Endothelial cell of umbilical vein (primary cell): ENCODE measurements around the gene PLXDC2. TPM values are rescaled to one million over a fixed set of nuclear protein-coding genes. Genes with fewer than 3 reads are reported as not detected.

Experiments
- BruUV-seq: library from RNA; stranded (reverse); fragments of 400-500 nt; replicated peaks from 2 replicates; lab custom pipeline; 2021; lab: Mats Ljungman, UMichigan
- CTCF ChIA-PET: fragments of 300-600, 350-600 bp; sonication (Branson Sonifier 250); formaldehyde crosslinking; loops from one replicate; lab custom pipeline; 2021; ENCODE audit warnings: antibody characterized with exemption, inconsistent platforms; lab: Charles Lee
- POLR2A ChIA-PET: fragments of 300-600, 350-600 bp; sonication (Branson Sonifier 250); formaldehyde crosslinking; loops from one replicate; lab custom pipeline; 2021; ENCODE audit warnings: antibody characterized with exemption, inconsistent platforms; lab: Charles Lee
- DNase-seq: peaks from one replicate; pipeline ENCODE4 v3.0.0-alpha.2; 2011; ENCODE audit warnings: low read depth, low spot score
- FAIRE-seq: peaks from 2 replicates; lab custom pipeline; 2011; peaks lifted over from hg19 to GRCh38; lab: Jason Lieb, UNC
- H2AFZ ChIP-seq: 2 replicates; pipeline ENCODE4 v1.6.0; 2012; ENCODE audit warnings: low read depth, low read length, control low read depth, inconsistent platforms
- H3K27ac ChIP-seq: 2 replicates; pipeline ENCODE4 v1.5.1; 2011; ENCODE audit warnings: low read depth, mild to moderate bottlenecking, control low read depth, low read length, moderate library complexity; ENCODE audit not compliant: insufficient read depth
- H3K27me3 ChIP-seq, 2 experiments: 2 replicates each; pipeline versions ENCODE4 v1.6.0 to v1.6.1; 2011; ENCODE audit warnings: low read length in 2 of 2, mixed read lengths in 1 of 2; ENCODE audit not compliant: control insufficient read depth in 2 of 2, insufficient read depth in 2 of 2
- H3K36me3 ChIP-seq, 2 experiments: 2 replicates in 1 of 2; 3 replicates in 1 of 2; pipeline ENCODE4 v1.5.1; 2011; ENCODE audit warnings: low read length in 2 of 2, mild to moderate bottlenecking in 1 of 2, moderate library complexity in 1 of 2; ENCODE audit not compliant: control insufficient read depth in 2 of 2, insufficient read depth in 2 of 2; ENCODE audit errors: extremely low read depth in 1 of 2
- H3K4me1 ChIP-seq: 3 replicates; pipeline ENCODE4 v1.5.1; 2011; ENCODE audit warnings: mild to moderate bottlenecking, low read length; ENCODE audit not compliant: control insufficient read depth, insufficient read depth; ENCODE audit errors: extremely low read depth
- H3K4me2 ChIP-seq: 2 replicates; pipeline ENCODE4 v1.6.1; 2011; ENCODE audit warnings: low read length, control low read depth, mixed read lengths; ENCODE audit not compliant: insufficient read depth
- H3K4me3 ChIP-seq, 3 experiments: fragments of 200-600 bp in 1 of 3; sonication (generic), shearing (Covaris generic) in 1 of 3; replicated peaks in 1 of 3; 2 replicates each; pipeline ENCODE4 v1.5.1; 2011 to 2016; ENCODE audit warnings: control low read depth in 3 of 3, low read length in 3 of 3, mild to moderate bottlenecking in 2 of 3, inconsistent platforms in 1 of 3, low read depth in 1 of 3, moderate library complexity in 1 of 3; ENCODE audit not compliant: insufficient read depth in 1 of 3
- H3K79me2 ChIP-seq: 2 replicates; pipeline ENCODE4 v1.6.0; 2012; ENCODE audit warnings: low read length, inconsistent platforms; ENCODE audit not compliant: control insufficient read depth, insufficient read depth
- H3K9ac ChIP-seq: replicated peaks from 2 replicates; pipeline ENCODE3; 2011; ENCODE audit warnings: low read length, control low read depth; ENCODE audit not compliant: insufficient read depth; ENCODE audit errors: extremely low read depth
- H3K9me1 ChIP-seq: replicated peaks from 3 replicates; pipeline ENCODE4 v1.6.0; 2011; ENCODE audit warnings: mild to moderate bottlenecking, low read length; ENCODE audit not compliant: control insufficient read depth, insufficient read depth; ENCODE audit errors: extremely low read depth
- H3K9me3 ChIP-seq: replicated peaks from 2 replicates; pipeline ENCODE4 v1.5.1; 2012; ENCODE audit warnings: low read length, inconsistent platforms; ENCODE audit not compliant: control insufficient read depth, insufficient read depth
- H4K20me1 ChIP-seq: replicated peaks from 2 replicates; pipeline ENCODE3; 2011; ENCODE audit warnings: mild to moderate bottlenecking, low read length; ENCODE audit not compliant: control insufficient read depth, insufficient read depth; ENCODE audit errors: extremely low read depth
- CTCF ChIP-seq, 2 donors: IDR thresholded peaks; 1 replicate in 1 of 2; 2 replicates in 1 of 2; pipeline ENCODE4 v1.5.1; 2011; ENCODE audit warnings: low read length in 2 of 2, mild to moderate bottlenecking in 2 of 2, moderate library complexity in 2 of 2, control low read depth in 1 of 2, inconsistent platforms in 1 of 2, low read depth in 1 of 2; ENCODE audit not compliant: insufficient read depth in 1 of 2; ENCODE audit errors: extremely low read depth in 1 of 2
- EZH2 ChIP-seq: IDR thresholded peaks from 2 replicates; pipeline ENCODE4 v1.6.1; 2012; ENCODE audit warnings: borderline replicate concordance, low read depth, mild to moderate bottlenecking, moderate library complexity, low read length, inconsistent platforms; ENCODE audit not compliant: severe bottlenecking
- FOS ChIP-seq: IDR thresholded peaks from 2 replicates; pipeline ENCODE4 v1.6.1; 2011; ENCODE audit warnings: mild to moderate bottlenecking, low read length, moderate library complexity, borderline replicate concordance; ENCODE audit not compliant: insufficient read depth
- JUN ChIP-seq: IDR thresholded peaks from 2 replicates; pipeline ENCODE4 v1.6.1; 2011; ENCODE audit warnings: borderline replicate concordance, low read depth; ENCODE audit not compliant: insufficient read length, insufficient read depth
- MYC ChIP-seq: IDR thresholded peaks from one replicate; pipeline ENCODE4 v1.6.1; 2011; ENCODE audit warnings: mild to moderate bottlenecking, low read depth, low read length
- POLR2A ChIP-seq: IDR thresholded peaks from 2 replicates; pipeline ENCODE4 v1.6.1; 2012; ENCODE audit warnings: low read depth, mild to moderate bottlenecking, control low read depth, low read length
- dilution Hi-C: fragments of 300-500 bp; cut with MboI; formaldehyde crosslinking; loops from one replicate; pipeline ENCODE4 v1.15.0; 2019; ENCODE audit warnings: low sequenced_read_pairs; ENCODE audit not compliant: extremely low pct_ligation_motif_present
- intact Hi-C: fragments of 100-400 bp; cut with micrococcal nuclease; formaldehyde crosslinking; loops from one replicate; pipeline ENCODE4 v1.10.0; 2022
- polyA plus RNA-seq, 4 experiments: library from polyadenylated mRNA; depleted of rRNA in 3 of 4; stranded (reverse) in 3 of 4; unstranded in 1 of 4; fragments of >200 nt; gene quantifications; 2 replicates each; pipeline versions ENCODE4 v1.2.1 to v1.2.3, GENCODE V29; 2011 to 2012; ENCODE audit warnings: missing spikeins in 1 of 4
- total RNA-seq: library from RNA; stranded (reverse); gene quantifications from 2 replicates; pipeline ENCODE4 v1.2.3, GENCODE V29; 2021

PLXDC2 gene
- total and polyA plus RNA-seq, 2 donors (not counting 3 experiments of a cell fraction or from before 2014, with no cell fraction given) = 0.32 to 1.2 TPM

GRCh38 chr10:19952224-19953010 lies 136.2 kb downstream of the PLXDC2 start:
- intact Hi-C loops = no loop called here

More at GRCh38 chr10:19952224-19953010, 136.2 kb downstream of the PLXDC2 start:
- dilution Hi-C loops = no loop called here
- Histone ChIP-seq H3K4me1 (no peaks in the 10 kb centered on the region), H3K4me3 (no peak overlapping the region), H3K4me2 (no peak overlapping the region), H3K36me3 (no peaks in the 10 kb centered on the region), H3K27ac (no peak overlapping the region), H3K9ac (no peak overlapping the region), H3K79me2 (no peaks in the 10 kb centered on the region), H2AFZ (no peak overlapping the region), H3K9me3 (no peaks in the 10 kb centered on the region), H3K27me3 (no peaks in the 10 kb centered on the region), H4K20me1 (no peaks in the 10 kb centered on the region), H3K9me1 (no peaks in the 10 kb centered on the region)
- POLR2A ChIA-PET = no interaction called here
- TF ChIP-seq MYC (no peak), POLR2A (no peak), EZH2 (no peak), JUN (no peak), FOS (no peak), CTCF (IDR thresholded peaks at IDR 0.05; ENCODE audit: extremely low read depth in 1 of 2, insufficient read depth in 1 of 2, low read depth in 1 of 2, low read length in 2 of 2) (no peak)
- DNase-seq (no peak), FAIRE-seq (no peak)
- BruUV-seq = no TSS peak
- CTCF ChIA-PET = interaction anchor here (0.8 kb wide), 1 partner anchor 12 kb away, joined by 3 read pairs; no protein-coding TSS in a partner anchor
